ENCODE results near the gene PITPNM3. TPM values are rescaled to one million over a fixed set of nuclear protein-coding genes. Genes with fewer than 3 reads are reported as not detected.

PITPNM3 gene
- total RNA-seq, 1 experiment from 2014 or later: 4.2 TPM

GRCh38 chr17:6523330-6523729 lies 33.0 kb downstream of the PITPNM3 start:
- peaks cover 21 to 43% of the 10 kb centered on the region in 2 experiments for H3K4me1 ChIP-seq (ENCODE audit: control insufficient read depth in 1 of 2, insufficient read depth in 2 of 2, low read length in 2 of 2)
- POLR2A ChIA-PET: no interaction called here
- DNase-seq (ENCODE audit: low read depth, low spot score) (peak; percentile 32), ATAC-seq (peak; percentile 88)
- H2AFZ ChIP-seq (ENCODE audit: low read depth, low read length, poor library complexity, severe bottlenecking): no peak overlapping the region
- CTCF ChIA-PET: no interaction called here
- no peaks in the 10 kb centered on the region for H3K27me3 ChIP-seq (ENCODE audit: insufficient read depth, low read length)
- no peaks in the 10 kb centered on the region for H4K20me1 ChIP-seq (ENCODE audit: insufficient read depth)
- no TSS peak for BruUV-seq (replicated peaks)
- H3K9me3 ChIP-seq (ENCODE audit: control insufficient read depth in 1 of 2, insufficient read depth in 1 of 2, low read depth in 1 of 2, low read length in 2 of 2): no peaks in the 10 kb centered on the region
- peak overlapping the region; percentile 87 for H3K4me2 ChIP-seq (ENCODE audit: low read length)
- RAD21 ChIA-PET (ENCODE audit: low non-redundant PET in 1 of 2, low total read pairs in 2 of 2, uncharacterized antibody in 2 of 2, unreplicated experiment in 2 of 2): no interaction called here
- TF ChIP-seq ZNF274 (IDR thresholded peaks at IDR 0.05; ENCODE audit: low read depth, low read length) (no peak), RAD21 (IDR thresholded peaks at IDR 0.05; ENCODE audit: low read depth) (peak; percentile 15; the same call in 1 of the 2 replicates), ELF1 (IDR thresholded peaks at IDR 0.05; ENCODE audit: borderline replicate concordance, low read depth) (no peak), JUND (IDR thresholded peaks at IDR 0.05) (peak; percentile 79), POLR2A (IDR thresholded peaks at IDR 0.05; ENCODE audit: borderline replicate concordance, extremely low read depth, insufficient read depth, insufficient read length) (no peak), REST (IDR thresholded peaks at IDR 0.05; ENCODE audit: low read depth) (no peak), ZFX (IDR thresholded peaks at IDR 0.05) (no peak), CBX3 (IDR thresholded peaks at IDR 0.05; ENCODE audit: low read depth) (peak; percentile 75), FOSL1 (IDR thresholded peaks at IDR 0.05; ENCODE audit: low read depth) (peak; percentile 74), SP1 (IDR thresholded peaks at IDR 0.05; ENCODE audit: low read depth) (peak; percentile 82)
- H3K27ac ChIP-seq (ENCODE audit: low read depth, low read length): peak overlapping the region; percentile 29; the same call in 1 of the 2 replicates
- H3K36me3 ChIP-seq (ENCODE audit: control insufficient read depth in 1 of 2, insufficient read depth in 2 of 2, low read length in 2 of 2): no peaks in the 10 kb centered on the region
- H3K79me2 ChIP-seq (ENCODE audit: insufficient read depth, low read length): no peaks in the 10 kb centered on the region
- H3K4me3 ChIP-seq (replicated peaks in 1 of 2; ENCODE audit: low read depth in 1 of 2, low read length in 2 of 2): peak overlapping the region in 1 of 2 experiments; percentile 46
- H3K9ac ChIP-seq (ENCODE audit: low read length): peak overlapping the region; percentile 29
- intact Hi-C loops (cut with micrococcal nuclease): no loop called here
- H3K9me2 ChIP-seq (ENCODE audit: insufficient read depth): no peaks in the 10 kb centered on the region

All from HCT116 (cell line).